MCF 10A (cell line): ENCODE measurements around the gene KRTAP5-9. TPM values are rescaled to one million over a fixed set of nuclear protein-coding genes. Genes with fewer than 3 reads are reported as not detected.

ENCODE experiments used
- BruUV-seq: library from RNA; stranded (reverse); fragments of 400-500 nt; replicated peaks from 2 replicates; lab custom pipeline; 2021; lab: Mats Ljungman, UMichigan
- CTCF ChIA-PET: fragments of 300-600 bp; sonication (Branson Sonifier 250); formaldehyde crosslinking; extraction: SDS; loops from one replicate; lab custom pipeline; 2021; ENCODE audit warnings: antibody characterized with exemption, inconsistent platforms; lab: Yijun Ruan, JAX
- POLR2A ChIA-PET: fragments of 300-600, 350-650 bp; sonication (Branson Sonifier 250); formaldehyde crosslinking; extraction: SDS; loops from one replicate; lab custom pipeline; 2020; ENCODE audit warnings: antibody characterized with exemption, inconsistent platforms; lab: Yijun Ruan, JAX
- DNase-seq: peaks from one replicate; pipeline ENCODE4 v3.0.0-alpha.2; 2018; ENCODE audit not compliant: unreplicated experiment
- H3K27ac Mint-ChIP-seq: one replicate; pipeline ENCODE4 v1.8.0; 2022; ENCODE audit warnings: mild to moderate bottlenecking, low read depth, mixed read lengths; ENCODE audit not compliant: unreplicated experiment
- H3K27me3 Mint-ChIP-seq: one replicate; pipeline ENCODE4 v1.8.0; 2022; ENCODE audit warnings: mixed read lengths; ENCODE audit not compliant: insufficient read depth, unreplicated experiment
- H3K36me3 Mint-ChIP-seq: one replicate; pipeline ENCODE4 v1.8.0; 2022; ENCODE audit warnings: mild to moderate bottlenecking, moderate library complexity, mixed read lengths; ENCODE audit not compliant: insufficient read depth, unreplicated experiment
- H3K4me1 Mint-ChIP-seq: one replicate; pipeline ENCODE4 v1.8.0; 2022; ENCODE audit warnings: mixed read lengths; ENCODE audit not compliant: insufficient read depth, unreplicated experiment
- H3K4me3 Mint-ChIP-seq: one replicate; pipeline ENCODE4 v1.8.0; 2022; ENCODE audit warnings: mild to moderate bottlenecking, moderate library complexity, mixed read lengths; ENCODE audit not compliant: unreplicated experiment
- H3K9me3 Mint-ChIP-seq: one replicate; pipeline ENCODE4 v1.8.0; 2022; ENCODE audit warnings: mixed read lengths; ENCODE audit not compliant: unreplicated experiment
- intact Hi-C: fragments of 100-400 bp; cut with micrococcal nuclease; formaldehyde crosslinking; loops from 2 replicates; pipeline ENCODE4 v1.14.1; 2022
- total RNA-seq: library from RNA; stranded (reverse); gene quantifications from 2 replicates; pipeline ENCODE4 v1.2.3, GENCODE V29; 2022
- TF ChIP-seq, protein P1 (sequence below): fragments of 200-600 bp; IDR thresholded peaks from one replicate; pipeline ENCODE4 v1.8.0; 2022; ENCODE audit warnings: antibody characterized with exemption, mild to moderate bottlenecking; ENCODE audit not compliant: unreplicated experiment

Gene KRTAP5-9
- total RNA-seq, 1 experiment from 2014 or later = not detected

DNA sequence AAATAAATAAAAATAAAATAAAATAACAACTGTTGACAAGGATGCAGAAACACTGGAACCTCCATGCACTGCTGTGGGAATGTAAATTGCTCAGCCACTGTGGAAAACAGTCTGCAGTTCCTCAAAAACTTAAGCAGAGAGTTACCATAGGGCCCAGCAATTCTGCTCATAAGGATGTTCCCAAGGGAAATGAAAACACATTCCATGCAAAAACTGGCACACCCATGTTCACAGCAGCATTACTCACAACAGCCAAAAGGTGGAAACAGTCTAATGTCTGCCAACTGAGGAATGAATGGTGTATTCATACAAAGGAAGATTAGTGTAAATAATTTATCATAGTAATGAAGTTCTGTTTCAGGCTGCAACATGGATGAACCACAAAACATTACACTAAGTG is 13.9 kb downstream of the KRTAP5-9 start:
- Mint-ChIP-seq H3K9me3 (no peaks in the 10 kb centered on the region), H3K27me3 (peaks cover 46% of the 10 kb centered on the region), H3K4me3 (no peak overlapping the region), H3K36me3 (no peaks in the 10 kb centered on the region), H3K27ac (no peak overlapping the region), H3K4me1 (no peaks in the 10 kb centered on the region)
- no TSS peak for BruUV-seq
- TF ChIP-seq, protein P1, sequence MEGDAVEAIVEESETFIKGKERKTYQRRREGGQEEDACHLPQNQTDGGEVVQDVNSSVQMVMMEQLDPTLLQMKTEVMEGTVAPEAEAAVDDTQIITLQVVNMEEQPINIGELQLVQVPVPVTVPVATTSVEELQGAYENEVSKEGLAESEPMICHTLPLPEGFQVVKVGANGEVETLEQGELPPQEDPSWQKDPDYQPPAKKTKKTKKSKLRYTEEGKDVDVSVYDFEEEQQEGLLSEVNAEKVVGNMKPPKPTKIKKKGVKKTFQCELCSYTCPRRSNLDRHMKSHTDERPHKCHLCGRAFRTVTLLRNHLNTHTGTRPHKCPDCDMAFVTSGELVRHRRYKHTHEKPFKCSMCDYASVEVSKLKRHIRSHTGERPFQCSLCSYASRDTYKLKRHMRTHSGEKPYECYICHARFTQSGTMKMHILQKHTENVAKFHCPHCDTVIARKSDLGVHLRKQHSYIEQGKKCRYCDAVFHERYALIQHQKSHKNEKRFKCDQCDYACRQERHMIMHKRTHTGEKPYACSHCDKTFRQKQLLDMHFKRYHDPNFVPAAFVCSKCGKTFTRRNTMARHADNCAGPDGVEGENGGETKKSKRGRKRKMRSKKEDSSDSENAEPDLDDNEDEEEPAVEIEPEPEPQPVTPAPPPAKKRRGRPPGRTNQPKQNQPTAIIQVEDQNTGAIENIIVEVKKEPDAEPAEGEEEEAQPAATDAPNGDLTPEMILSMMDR = no peak
- intact Hi-C loops = no loop called here
- DNase-seq = peak; percentile 32
- ChIA-PET CTCF (no interaction called here), POLR2A (no interaction called here)

DNA sequence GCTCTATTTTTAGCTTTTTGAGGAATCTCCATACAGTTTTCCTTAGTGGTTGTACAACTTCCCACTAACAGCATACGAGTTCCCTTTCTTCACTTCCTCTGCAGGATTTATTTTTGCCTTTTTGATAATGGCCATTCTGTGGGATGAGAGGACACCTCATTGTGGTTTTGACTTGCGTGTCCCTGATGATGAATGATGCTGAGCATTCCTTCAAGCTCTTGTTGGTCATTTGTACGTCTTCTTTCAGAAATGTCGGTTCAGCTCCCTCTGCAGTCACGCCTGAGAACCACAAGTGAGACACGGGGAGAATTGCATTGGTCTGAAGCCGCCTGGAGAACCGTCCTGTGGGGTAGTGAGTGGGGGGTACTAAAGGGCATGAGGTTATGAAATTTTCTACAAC is 15.2 kb downstream of the KRTAP5-9 start:
- ChIA-PET POLR2A (interaction anchor here (0.9 kb wide), 1 partner anchor 10 kb away, joined by 3 read pairs; no protein-coding TSS in a partner anchor), CTCF (interaction anchor here (0.6 to 1.9 kb wide), 3 partner anchors 16 to 76 kb away, joined by 3 to 6 read pairs (median 3); no protein-coding TSS in a partner anchor)
- Mint-ChIP-seq H3K9me3 (no peaks in the 10 kb centered on the region), H3K4me1 (no peaks in the 10 kb centered on the region), H3K4me3 (no peak overlapping the region), H3K27ac (no peak overlapping the region), H3K36me3 (no peaks in the 10 kb centered on the region), H3K27me3 (peaks cover 48% of the 10 kb centered on the region)
- intact Hi-C loops = loop anchor here (1.0 kb wide), 1 partner anchor 1096 kb away; no protein-coding TSS in a partner anchor
- TF ChIP-seq, protein P1 = peak; percentile 20
- DNase-seq = peak; percentile 58
- no TSS peak for BruUV-seq

DNA sequence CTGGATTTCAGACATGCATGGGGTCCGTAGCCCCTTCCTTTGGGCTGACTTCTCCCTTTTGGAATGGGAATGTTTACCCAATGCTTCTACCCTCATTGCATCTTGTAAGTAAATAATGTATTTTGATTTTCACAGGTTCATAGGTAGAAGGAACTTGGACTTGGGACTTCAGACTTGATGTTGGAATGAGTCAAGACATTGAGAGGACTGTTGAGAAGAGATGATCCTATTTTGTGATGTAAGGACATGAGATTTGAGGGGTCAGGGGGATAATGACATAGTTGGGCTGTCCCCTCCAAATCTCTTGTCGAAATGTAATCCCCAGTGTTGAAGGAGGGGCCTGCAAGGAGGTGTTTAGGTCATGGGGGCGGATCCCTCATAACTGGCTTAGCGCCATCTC is 16.2 kb downstream of the KRTAP5-9 start:
- ChIA-PET POLR2A (no interaction called here), CTCF (interaction anchor here (1.9 kb wide), 1 partner anchor 15 kb away, joined by 6 read pairs; no protein-coding TSS in a partner anchor)
- H3K4me3 Mint-ChIP-seq = no peak overlapping the region
- TF ChIP-seq, protein P1 = no peak
- H3K27me3 Mint-ChIP-seq = peaks cover 48% of the 10 kb centered on the region
- no TSS peak for BruUV-seq
- intact Hi-C loops = no loop called here
- no peak for DNase-seq
- no peaks in the 10 kb centered on the region for H3K9me3 Mint-ChIP-seq
- no peaks in the 10 kb centered on the region for H3K36me3 Mint-ChIP-seq
- H3K4me1 Mint-ChIP-seq = no peaks in the 10 kb centered on the region
- no peak overlapping the region for H3K27ac Mint-ChIP-seq

DNA sequence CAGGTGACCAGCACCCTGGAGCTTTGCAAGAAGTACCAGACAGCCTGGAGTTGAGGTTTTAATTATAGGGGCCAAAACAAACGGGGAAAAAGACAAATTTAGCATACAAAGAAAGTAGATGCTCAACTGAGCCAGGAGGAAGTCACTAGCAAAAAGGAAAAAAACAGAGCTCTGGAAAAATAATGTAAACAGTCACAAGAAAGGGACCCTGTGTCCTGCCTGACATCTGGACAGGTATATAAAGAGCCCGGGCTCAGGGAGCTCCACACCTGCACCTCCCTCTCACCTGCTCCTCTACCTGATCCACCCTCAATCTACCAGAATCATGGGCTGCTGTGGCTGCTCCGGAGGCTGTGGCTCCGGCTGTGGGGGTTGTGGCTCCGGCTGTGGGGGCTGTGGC is 17.0 kb downstream of the KRTAP5-9 start, which contains the start of gene KRTAP5-10:
TSS of gene KRTAP5-10 (plus strand) at position 301 of the 400 bp plus-strand sequence. CDS start at position 326, 25 bp downstream.
- no peak within 1 kb of the TSS for H3K4me3 Mint-ChIP-seq
- no peak within 1 kb of the TSS for H3K27ac Mint-ChIP-seq
- BruUV-seq = no TSS peak
- no peak for DNase-seq
- no peaks in the 10 kb centered on the region for H3K4me1 Mint-ChIP-seq
- intact Hi-C loops = no loop called here
- no peaks in the 10 kb centered on the region for H3K9me3 Mint-ChIP-seq
- no peaks in the 10 kb centered on the region for H3K36me3 Mint-ChIP-seq
- POLR2A ChIA-PET = no interaction called here
- CTCF ChIA-PET = interaction anchor here (0.7 kb wide), 1 partner anchor 19 kb away, joined by 3 read pairs; no protein-coding TSS in a partner anchor
- H3K27me3 Mint-ChIP-seq = peaks cover 48% of the 10 kb centered on the region
- TF ChIP-seq, protein P1 = no peak
